Measurements from ENCODE around the gene ME1.
"Not testable (repeated sequence)": the region's sequence is repeated elsewhere in the genome, so short reads cannot be mapped to it uniquely, and the experiment has no call there.

The ME1 gene

GRCh38 chr6:83431545-83432155, 799 bp upstream of the ME1 start:
- no peak for DNase-seq (ENCODE audit: low read depth in 2 of 2)

- no peak for DNase-seq (ENCODE audit: low read depth in 2 of 2)
Measured at GRCh38 chr6:83429857-83430610, 817 bp downstream of the ME1 start.

- no peak for DNase-seq (ENCODE audit: low read depth in 2 of 2)
Measured at GRCh38 chr6:83429269-83429668, 1.6 kb downstream of the ME1 start.

GRCh38 chr6:83424392-83425018, 6.3 kb downstream of the ME1 start:
- no peak for DNase-seq (ENCODE audit: low read depth in 2 of 2)

GRCh38 chr6:83417880-83418663, 12.8 kb downstream of the ME1 start:
- DNase-seq (ENCODE audit: low read depth in 2 of 2): no peak

GRCh38 chr6:83413068-83413467, 17.8 kb downstream of the ME1 start:
- DNase-seq (ENCODE audit: low read depth in 2 of 2): no peak

- no peak for DNase-seq (ENCODE audit: low read depth in 2 of 2)
Measured at GRCh38 chr6:83411731-83412130, 19.1 kb downstream of the ME1 start.

- no peak for DNase-seq (ENCODE audit: low read depth in 2 of 2)
Measured at GRCh38 chr6:83403191-83403590, 27.7 kb downstream of the ME1 start.

- DNase-seq (ENCODE audit: low read depth in 2 of 2): no peak
Measured at GRCh38 chr6:83389606-83390005, 41.2 kb downstream of the ME1 start.

- DNase-seq (ENCODE audit: low read depth in 2 of 2): no peak
Measured at GRCh38 chr6:83385473-83385872, 45.4 kb downstream of the ME1 start.

- DNase-seq (ENCODE audit: low read depth in 2 of 2): no peak
Measured at GRCh38 chr6:83384751-83385150, 46.1 kb downstream of the ME1 start.

- no peak for DNase-seq (ENCODE audit: low read depth in 2 of 2)
Measured at GRCh38 chr6:83381949-83382348, 48.9 kb downstream of the ME1 start.

GRCh38 chr6:83378621-83379388, 52.0 kb downstream of the ME1 start:
- no peak for DNase-seq (ENCODE audit: low read depth in 2 of 2)

- DNase-seq (ENCODE audit: low read depth in 2 of 2): no peak
Measured at GRCh38 chr6:83371423-83371822, 59.4 kb downstream of the ME1 start.

GRCh38 chr6:83370567-83370966, 60.3 kb downstream of the ME1 start:
- no peak for DNase-seq (ENCODE audit: low read depth in 2 of 2)

- DNase-seq (ENCODE audit: low read depth in 2 of 2): no peak
Measured at GRCh38 chr6:83369692-83370091, 61.2 kb downstream of the ME1 start.

- DNase-seq (ENCODE audit: low read depth in 2 of 2): no peak
Measured at GRCh38 chr6:83368577-83368976, 62.3 kb downstream of the ME1 start.

GRCh38 chr6:83367104-83367503, 63.7 kb downstream of the ME1 start:
- no peak for DNase-seq (ENCODE audit: low read depth in 2 of 2)

GRCh38 chr6:83365931-83366330, 64.9 kb downstream of the ME1 start:
- DNase-seq (ENCODE audit: low read depth in 2 of 2): no peak

GRCh38 chr6:83362349-83362748, 68.5 kb downstream of the ME1 start:
- not testable (repeated sequence) for DNase-seq (ENCODE audit: low read depth in 2 of 2)

GRCh38 chr6:83359638-83360037, 71.2 kb downstream of the ME1 start:
- DNase-seq (ENCODE audit: low read depth in 2 of 2): no peak

- no peak for DNase-seq (ENCODE audit: low read depth in 2 of 2)
Measured at GRCh38 chr6:83354747-83355146, 76.1 kb downstream of the ME1 start.

Data from stimulated activated CD4-positive, alpha-beta T cell treated with anti-CD3 and anti-CD28 coated beads, Interleukin-15, amount 100 ng/mL, for 48 hours (primary cell).